HEK293 (cell line): ENCODE results near the gene PRDM15.

Source experiments
- BCL11A ChIP-seq: fragments of 450-650 bp; formaldehyde crosslinking; IDR thresholded peaks from 2 replicates; pipeline ENCODE4 v1.5.1; 2016; ENCODE audit warnings: low read depth, missing biosample characterization, missing genetic modification characterization
- CTCF ChIP-seq: fragments of 450-650 bp; formaldehyde crosslinking; IDR thresholded peaks from 2 replicates; pipeline ENCODE4 v1.5.1; 2016; ENCODE audit warnings: missing biosample characterization, missing genetic modification characterization
- SALL2 ChIP-seq: fragments of 450-650 bp; formaldehyde crosslinking; IDR thresholded peaks from 2 replicates; pipeline ENCODE4 v1.5.0; 2017; ENCODE audit warnings: missing biosample characterization, mild to moderate bottlenecking, missing genetic modification characterization, borderline replicate concordance
- SP3 ChIP-seq: fragments of 450-650 bp; formaldehyde crosslinking; IDR thresholded peaks from 2 replicates; pipeline ENCODE4 v1.5.1; 2016; ENCODE audit warnings: missing biosample characterization, missing genetic modification characterization
- ZNF121 ChIP-seq: fragments of 450-650 bp; formaldehyde crosslinking; IDR thresholded peaks from 2 replicates; pipeline ENCODE4 v1.5.1; 2016; ENCODE audit warnings: missing biosample characterization, missing genetic modification characterization
- ZNF157 ChIP-seq: fragments of 450-650 bp; formaldehyde crosslinking; IDR thresholded peaks from 2 replicates; pipeline ENCODE4 v1.5.1; 2016; ENCODE audit warnings: missing biosample characterization, missing genetic modification characterization
- ZNF324 ChIP-seq: fragments of 450-650 bp; formaldehyde crosslinking; IDR thresholded peaks from 2 replicates; pipeline ENCODE4 v1.5.1; 2016; ENCODE audit warnings: missing biosample characterization, missing genetic modification characterization
- ZNF48 ChIP-seq: fragments of 450-650 bp; formaldehyde crosslinking; IDR thresholded peaks from 2 replicates; pipeline ENCODE4 v1.5.1; 2016; ENCODE audit warnings: missing biosample characterization, missing genetic modification characterization
- ZNF501 ChIP-seq: fragments of 450-650 bp; formaldehyde crosslinking; IDR thresholded peaks from 2 replicates; pipeline ENCODE4 v1.5.1; 2016; ENCODE audit warnings: missing biosample characterization, missing genetic modification characterization
- ZNF510 ChIP-seq: fragments of 450-650 bp; formaldehyde crosslinking; IDR thresholded peaks from 2 replicates; pipeline ENCODE4 v1.5.1; 2018; ENCODE audit warnings: mild to moderate bottlenecking, missing genetic modification characterization, missing biosample characterization; ENCODE audit not compliant: insufficient replicate concordance
- ZNF626 ChIP-seq: fragments of 450-650 bp; sonication (Bioruptor Pico); formaldehyde crosslinking; IDR thresholded peaks from 2 replicates; pipeline ENCODE4 v1.5.1; 2018; ENCODE audit warnings: missing biosample characterization, missing genetic modification characterization, inconsistent platforms
- ZSCAN5A ChIP-seq: fragments of 450-650 bp; formaldehyde crosslinking; IDR thresholded peaks from 2 replicates; pipeline ENCODE4 v1.5.1; 2016; ENCODE audit warnings: missing biosample characterization, missing genetic modification characterization

- no peak; the same call in 1 of the 2 replicates for TF ChIP-seq CTCF (tag by site-specific recombination)
- no peak for TF ChIP-seq SALL2 (tag by site-specific recombination)
- TF ChIP-seq ZSCAN5A: no peak
- TF ChIP-seq ZNF501 (tag by site-specific recombination): no peak
- TF ChIP-seq SP3 (tag by site-specific recombination): no peak
- TF ChIP-seq ZNF324 (tag by site-specific recombination): no peak
- no peak for TF ChIP-seq ZNF626 (tag by site-specific recombination)
- no peak for TF ChIP-seq ZNF121 (tag by site-specific recombination)
- TF ChIP-seq BCL11A (tag by site-specific recombination): no peak
- TF ChIP-seq ZNF48: no peak
- no peak for TF ChIP-seq ZNF157 (tag by site-specific recombination)
- TF ChIP-seq ZNF510 (tag by site-specific recombination): no peak
Measured at GRCh38 chr21:41764558-41765419, 114.4 kb downstream of the PRDM15 start.
